Measurements from ENCODE around the gene TRPV3.

GRCh38 chr17:3573246-3574100 is 15.9 kb upstream of the TRPV3 start:
- no peak for TF ChIP-seq REST (IDR thresholded peaks at IDR 0.05; ENCODE audit: borderline replicate concordance)
- no peak for TF ChIP-seq REST (CRISPR knock-in tag; IDR thresholded peaks at IDR 0.05; ENCODE audit: low read depth)
- TF ChIP-seq ZNF253 (CRISPR knock-in tag; conservative IDR thresholded peaks at IDR 0.05), result no peak
- no peak for TF ChIP-seq ZNF3 (CRISPR knock-in tag; IDR thresholded peaks at IDR 0.05)
- TF ChIP-seq MTA3 (IDR thresholded peaks at IDR 0.05; ENCODE audit: borderline replicate concordance), result no peak
- TF ChIP-seq PCBP1 (IDR thresholded peaks at IDR 0.05; ENCODE audit: low read depth, low read length, poor library complexity, severe bottlenecking), result no peak
- no peak for TF ChIP-seq CHD1 (IDR thresholded peaks at IDR 0.05; ENCODE audit: low read length)
- TF ChIP-seq ZBTB49 (CRISPR knock-in tag; IDR thresholded peaks at IDR 0.05; ENCODE audit: borderline replicate concordance), result no peak
- TF ChIP-seq USF2 (CRISPR knock-in tag; IDR thresholded peaks at IDR 0.05), result no peak
- no peak for TF ChIP-seq CTCF (IDR thresholded peaks at IDR 0.05 in 2 of 3, conservative IDR thresholded peaks at IDR 0.05 in 1 of 3; ENCODE audit: insufficient read depth in 2 of 3, low read depth in 1 of 3, low read length in 3 of 3)
